Measurements from ENCODE around the gene KRTAP5-10.
"Not testable (repeated sequence)": the region's sequence is repeated elsewhere in the genome, so short reads cannot be mapped to it uniquely, and the experiment has no call there.

Gene KRTAP5-10

GRCh38 chr11:71580057-71581003, 15.0 kb downstream of the KRTAP5-10 start:
- Histone ChIP-seq H3K36me3 (ENCODE audit: control insufficient read depth, insufficient read depth, low read length) (no peaks in the 10 kb centered on the region), H3K27ac (ENCODE audit: low read depth, low read length) (no peak overlapping the region), H3K4me3 (ENCODE audit: low read length) (no peak overlapping the region), H3K27me3 (ENCODE audit: control insufficient read depth, insufficient read depth, low read length) (no peaks in the 10 kb centered on the region), H3K9ac (ENCODE audit: low read length) (no peak overlapping the region), H3K4me1 (ENCODE audit: control insufficient read depth, insufficient read depth, low read length) (no peaks in the 10 kb centered on the region)

GRCh38 chr11:71581826-71582225, 16.5 kb downstream of the KRTAP5-10 start:
- Histone ChIP-seq H3K4me3 (ENCODE audit: low read length) (no peak overlapping the region), H3K36me3 (ENCODE audit: control insufficient read depth, insufficient read depth, low read length) (no peaks in the 10 kb centered on the region), H3K27ac (ENCODE audit: low read depth, low read length) (no peak overlapping the region), H3K27me3 (ENCODE audit: control insufficient read depth, insufficient read depth, low read length) (no peaks in the 10 kb centered on the region), H3K4me1 (ENCODE audit: control insufficient read depth, insufficient read depth, low read length) (no peaks in the 10 kb centered on the region), H3K9ac (ENCODE audit: low read length) (no peak overlapping the region)

DNA sequence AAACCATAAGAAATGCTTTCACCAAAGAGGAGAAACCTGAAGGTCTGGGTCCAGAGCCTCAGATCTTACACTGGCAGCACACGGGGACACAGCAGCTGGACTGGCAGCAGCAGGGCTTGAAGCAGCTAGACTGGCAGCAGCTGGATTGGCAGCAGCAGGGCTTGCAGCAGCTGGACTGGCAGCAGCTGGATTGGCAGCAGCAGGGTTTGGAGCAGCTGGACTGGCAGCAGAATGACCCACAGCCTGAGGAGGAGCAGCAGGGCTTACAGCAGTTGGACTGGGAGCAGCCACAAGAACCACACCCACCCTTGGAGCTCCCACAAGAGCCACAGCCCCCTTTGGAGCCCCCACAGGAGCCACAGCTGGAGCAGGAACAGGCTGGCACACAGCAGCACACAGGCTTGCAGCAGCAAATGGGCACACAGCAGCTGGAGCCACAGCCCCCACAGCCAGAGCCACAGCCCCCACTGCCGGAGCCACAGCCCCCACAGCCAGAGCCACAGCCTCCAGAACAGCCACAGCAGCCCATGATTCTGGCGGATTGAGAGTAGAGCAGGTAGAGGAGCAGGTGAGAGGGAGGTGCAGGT, 17.0 kb downstream of the KRTAP5-10 start, which contains the start of gene KRTAP5-11:
KRTAP5-11 (minus strand) TSS at position 567 of the 587 bp plus-strand sequence; CDS start at position 529, 38 bp downstream.
- H3K36me3 ChIP-seq (ENCODE audit: control insufficient read depth, insufficient read depth, low read length), result no peaks in the 10 kb centered on the region
- no peak within 1 kb of the TSS for H3K27ac ChIP-seq (ENCODE audit: low read depth, low read length)
- H3K4me3 ChIP-seq (ENCODE audit: low read length), result no peak within 1 kb of the TSS
- no peak within 1 kb of the TSS for H3K9ac ChIP-seq (ENCODE audit: low read length)
- no peaks in the 10 kb centered on the region for H3K4me1 ChIP-seq (ENCODE audit: control insufficient read depth, insufficient read depth, low read length)
- H3K27me3 ChIP-seq (ENCODE audit: control insufficient read depth, insufficient read depth, low read length), result no peaks in the 10 kb centered on the region

DNA sequence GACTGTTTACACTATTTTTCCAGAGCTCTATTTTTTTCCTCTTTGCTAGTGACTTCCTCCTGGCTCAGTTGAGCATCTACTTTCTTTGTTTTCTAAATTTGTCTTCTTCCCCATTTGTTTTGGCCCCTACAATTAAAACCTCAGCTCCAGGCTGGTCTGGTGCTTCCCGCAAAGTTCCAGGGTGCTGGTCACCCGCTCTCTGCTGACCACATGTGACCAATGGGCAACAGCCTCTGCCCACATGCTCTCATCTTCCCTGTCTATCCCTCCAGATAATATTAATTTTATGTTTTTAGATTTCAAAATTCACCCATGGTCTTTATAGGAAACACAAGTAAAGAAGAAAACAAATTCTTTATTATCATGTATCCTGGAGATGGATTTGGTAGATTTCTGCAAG, 17.6 kb downstream of the KRTAP5-10 start:
- not testable (repeated sequence) for H3K27me3 ChIP-seq (ENCODE audit: control insufficient read depth, insufficient read depth, low read length); H3K36me3 ChIP-seq (ENCODE audit: control insufficient read depth, insufficient read depth, low read length); H3K9ac ChIP-seq (ENCODE audit: low read length); H3K27ac ChIP-seq (ENCODE audit: low read depth, low read length); H3K4me1 ChIP-seq (ENCODE audit: control insufficient read depth, insufficient read depth, low read length); H3K4me3 ChIP-seq (ENCODE audit: low read length)

- not testable (repeated sequence) for H3K36me3 ChIP-seq (ENCODE audit: control insufficient read depth, insufficient read depth, low read length); H3K27me3 ChIP-seq (ENCODE audit: control insufficient read depth, insufficient read depth, low read length); H3K9ac ChIP-seq (ENCODE audit: low read length); H3K4me3 ChIP-seq (ENCODE audit: low read length); H3K4me1 ChIP-seq (ENCODE audit: control insufficient read depth, insufficient read depth, low read length); H3K27ac ChIP-seq (ENCODE audit: low read depth, low read length)
These were observed 20.3 kb downstream of the KRTAP5-10 start for GRCh38 chr11:71585673-71586072.

GRCh38 chr11:71588314-71588713, 23.0 kb downstream of the KRTAP5-10 start:
- H3K27ac ChIP-seq (ENCODE audit: low read depth, low read length); H3K4me3 ChIP-seq (ENCODE audit: low read length); H3K36me3 ChIP-seq (ENCODE audit: control insufficient read depth, insufficient read depth, low read length); H3K4me1 ChIP-seq (ENCODE audit: control insufficient read depth, insufficient read depth, low read length); H3K27me3 ChIP-seq (ENCODE audit: control insufficient read depth, insufficient read depth, low read length); H3K9ac ChIP-seq (ENCODE audit: low read length): not testable (repeated sequence)

- not testable (repeated sequence) for H3K4me1 ChIP-seq (ENCODE audit: control insufficient read depth, insufficient read depth, low read length); H3K9ac ChIP-seq (ENCODE audit: low read length); H3K36me3 ChIP-seq (ENCODE audit: control insufficient read depth, insufficient read depth, low read length); H3K27me3 ChIP-seq (ENCODE audit: control insufficient read depth, insufficient read depth, low read length); H3K27ac ChIP-seq (ENCODE audit: low read depth, low read length); H3K4me3 ChIP-seq (ENCODE audit: low read length)
These were observed 23.6 kb downstream of the KRTAP5-10 start for GRCh38 chr11:71588822-71589545.

- H3K36me3 ChIP-seq (ENCODE audit: control insufficient read depth, insufficient read depth, low read length); H3K4me3 ChIP-seq (ENCODE audit: low read length); H3K4me1 ChIP-seq (ENCODE audit: control insufficient read depth, insufficient read depth, low read length); H3K27ac ChIP-seq (ENCODE audit: low read depth, low read length); H3K9ac ChIP-seq (ENCODE audit: low read length); H3K27me3 ChIP-seq (ENCODE audit: control insufficient read depth, insufficient read depth, low read length): not testable (repeated sequence)
These were observed 24.2 kb downstream of the KRTAP5-10 start for GRCh38 chr11:71589546-71589920.

DNA sequence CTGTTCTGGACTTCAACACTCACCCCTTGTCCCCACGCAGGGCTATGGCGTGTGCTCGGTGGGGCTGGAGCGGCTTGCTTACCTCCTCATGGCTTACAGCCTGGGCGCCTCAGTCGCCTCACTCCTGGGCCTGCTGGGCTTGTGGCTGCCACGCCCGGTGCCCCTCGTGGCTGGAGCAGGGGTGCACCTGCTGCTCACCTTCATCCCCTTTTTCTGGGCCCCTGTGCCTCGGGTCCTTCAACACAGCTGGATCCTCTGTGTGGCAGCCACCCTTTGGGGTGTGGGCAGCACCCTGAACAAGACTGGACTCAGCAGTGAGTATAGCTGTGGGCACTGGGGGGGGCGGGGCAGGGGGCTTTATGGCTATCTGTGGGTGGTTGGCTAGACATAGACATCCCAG, 37.9 kb downstream of the KRTAP5-10 start:
- not testable (repeated sequence) for H3K36me3 ChIP-seq (ENCODE audit: control insufficient read depth, insufficient read depth, low read length); H3K4me1 ChIP-seq (ENCODE audit: control insufficient read depth, insufficient read depth, low read length); H3K9ac ChIP-seq (ENCODE audit: low read length); H3K4me3 ChIP-seq (ENCODE audit: low read length); H3K27me3 ChIP-seq (ENCODE audit: control insufficient read depth, insufficient read depth, low read length); H3K27ac ChIP-seq (ENCODE audit: low read depth, low read length)

DNA sequence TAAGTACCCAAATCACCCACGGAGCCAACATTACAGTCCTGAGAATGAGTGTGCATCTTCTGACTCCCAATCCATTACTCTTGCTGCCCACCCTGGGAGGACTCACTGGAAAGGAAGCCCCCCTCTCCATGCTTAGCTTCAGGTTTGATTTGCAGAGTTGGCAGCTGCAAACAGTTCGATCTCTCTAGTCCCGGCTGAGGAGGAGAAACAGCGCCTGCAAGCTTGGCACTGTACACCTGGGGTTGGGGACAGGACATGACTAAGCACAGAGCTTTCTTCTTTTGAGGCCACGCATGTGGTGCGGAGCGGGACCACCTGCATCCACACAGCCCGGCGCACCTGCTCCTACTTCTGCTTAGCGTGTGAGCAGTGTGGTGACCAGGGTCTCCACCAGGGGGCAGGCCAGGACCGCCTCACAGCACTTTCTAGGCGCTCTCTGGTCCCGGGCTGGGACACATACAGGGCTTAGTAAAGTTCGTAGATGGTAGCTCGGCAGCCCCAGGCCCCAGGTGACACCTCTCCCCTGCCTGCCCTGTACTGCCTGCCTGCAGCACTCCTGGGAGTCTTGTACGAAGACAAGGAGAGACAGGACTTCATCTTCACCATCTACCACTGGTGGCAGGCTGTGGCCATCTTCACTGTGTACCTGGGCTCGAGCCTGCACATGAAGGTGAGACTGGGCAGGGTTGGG, 39.6 kb downstream of the KRTAP5-10 start:
- not testable (repeated sequence) for H3K4me3 ChIP-seq (ENCODE audit: low read length); H3K27ac ChIP-seq (ENCODE audit: low read depth, low read length); H3K9ac ChIP-seq (ENCODE audit: low read length); H3K27me3 ChIP-seq (ENCODE audit: control insufficient read depth, insufficient read depth, low read length); H3K4me1 ChIP-seq (ENCODE audit: control insufficient read depth, insufficient read depth, low read length); H3K36me3 ChIP-seq (ENCODE audit: control insufficient read depth, insufficient read depth, low read length)

- not testable (repeated sequence) for H3K9ac ChIP-seq (ENCODE audit: low read length); H3K4me1 ChIP-seq (ENCODE audit: control insufficient read depth, insufficient read depth, low read length); H3K4me3 ChIP-seq (ENCODE audit: low read length); H3K27me3 ChIP-seq (ENCODE audit: control insufficient read depth, insufficient read depth, low read length); H3K36me3 ChIP-seq (ENCODE audit: control insufficient read depth, insufficient read depth, low read length); H3K27ac ChIP-seq (ENCODE audit: low read depth, low read length)
These were observed 41.6 kb downstream of the KRTAP5-10 start for GRCh38 chr11:71606853-71607519.
